Adrenal gland (tissue), 5 donors: ENCODE results near the gene APBB2.

Source experiments
- POLR2A ChIP-seq, 2 donors: fragments of 450-650 bp; IDR thresholded peaks; one replicate each; pipeline ENCODE4 v1.6.1; 2017; ENCODE audit warnings: antibody characterized with exemption in 2 of 2, mild to moderate bottlenecking in 2 of 2, moderate library complexity in 1 of 2
- TF ChIP-seq, protein P1 (sequence below), 6 experiments: fragments of 450-650 bp in 4 of 6; fragments of 200-600 bp in 2 of 6; sonication (generic) in 1 of 6; IDR thresholded peaks; 1 replicate in 5 of 6; 2 replicates in 1 of 6; pipeline versions ENCODE4 v1.5.1 to v1.8.0; 2016 to 2021; ENCODE audit warnings: antibody characterized with exemption in 6 of 6, mild to moderate bottlenecking in 2 of 6, moderate library complexity in 1 of 6
- donor health status: DM: no; HTN: no; CAD: no.

DNA sequence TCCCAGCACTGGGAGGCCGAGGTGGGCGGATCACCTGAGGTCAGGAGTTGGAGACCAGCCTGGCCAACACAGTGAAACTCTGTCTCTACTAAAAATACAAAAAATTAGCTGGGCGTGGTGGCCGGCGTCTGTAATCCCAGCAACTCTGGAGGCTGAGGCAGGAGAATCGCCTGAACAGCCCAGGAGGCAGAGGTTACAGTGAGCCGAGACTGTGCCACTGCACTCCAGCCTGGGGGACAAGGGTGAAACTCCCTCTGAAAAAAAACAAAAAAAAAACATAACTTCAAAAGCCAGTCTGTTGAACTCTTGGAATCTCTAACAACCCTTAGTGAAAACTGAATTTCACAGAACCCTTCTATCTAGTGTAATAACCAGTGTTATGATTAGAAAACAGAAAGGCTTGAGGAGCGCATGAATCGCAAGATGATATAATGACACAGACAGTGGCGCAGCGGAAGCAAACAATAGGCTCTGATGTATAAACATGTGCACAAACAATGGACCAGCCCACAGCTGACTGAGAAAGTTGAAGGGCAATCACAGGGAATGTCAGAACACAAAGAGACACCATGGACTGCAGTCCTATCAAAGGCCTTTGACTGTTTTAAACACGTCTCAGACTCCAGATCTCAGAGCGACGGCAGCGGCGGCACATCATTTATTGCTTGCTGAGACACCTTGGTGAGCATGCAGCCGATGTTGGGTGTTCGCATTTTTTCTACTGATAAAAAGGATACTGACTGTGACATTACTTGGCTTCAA lies 383.0 kb downstream of the APBB2 start:
- TF ChIP-seq, protein P1, sequence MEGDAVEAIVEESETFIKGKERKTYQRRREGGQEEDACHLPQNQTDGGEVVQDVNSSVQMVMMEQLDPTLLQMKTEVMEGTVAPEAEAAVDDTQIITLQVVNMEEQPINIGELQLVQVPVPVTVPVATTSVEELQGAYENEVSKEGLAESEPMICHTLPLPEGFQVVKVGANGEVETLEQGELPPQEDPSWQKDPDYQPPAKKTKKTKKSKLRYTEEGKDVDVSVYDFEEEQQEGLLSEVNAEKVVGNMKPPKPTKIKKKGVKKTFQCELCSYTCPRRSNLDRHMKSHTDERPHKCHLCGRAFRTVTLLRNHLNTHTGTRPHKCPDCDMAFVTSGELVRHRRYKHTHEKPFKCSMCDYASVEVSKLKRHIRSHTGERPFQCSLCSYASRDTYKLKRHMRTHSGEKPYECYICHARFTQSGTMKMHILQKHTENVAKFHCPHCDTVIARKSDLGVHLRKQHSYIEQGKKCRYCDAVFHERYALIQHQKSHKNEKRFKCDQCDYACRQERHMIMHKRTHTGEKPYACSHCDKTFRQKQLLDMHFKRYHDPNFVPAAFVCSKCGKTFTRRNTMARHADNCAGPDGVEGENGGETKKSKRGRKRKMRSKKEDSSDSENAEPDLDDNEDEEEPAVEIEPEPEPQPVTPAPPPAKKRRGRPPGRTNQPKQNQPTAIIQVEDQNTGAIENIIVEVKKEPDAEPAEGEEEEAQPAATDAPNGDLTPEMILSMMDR (IDR thresholded peaks at IDR 0.05) = no peak
- TF ChIP-seq POLR2A (IDR thresholded peaks at IDR 0.05) = no peak
